OCI-LY7 (cell line): Measurements from ENCODE around the gene SEMA3E.

Experiments
- EZH2phosphoT487 ChIP-seq: fragments of 200-600 bp; sonication (generic); IDR thresholded peaks from 2 replicates; pipeline ENCODE4 v1.6.1; 2018; ENCODE audit warnings: low read depth, borderline replicate concordance, mild to moderate bottlenecking, mixed run types, antibody characterized with exemption, low read length, moderate library complexity, mixed read lengths
- TF ChIP-seq, protein P1 (sequence below): fragments of 200-600 bp; sonication (generic); conservative IDR thresholded peaks from 2 replicates; pipeline ENCODE4 v1.5.1; 2014; ENCODE audit warnings: mild to moderate bottlenecking, antibody characterized with exemption, low read length, moderate library complexity, mixed read lengths

DNA sequence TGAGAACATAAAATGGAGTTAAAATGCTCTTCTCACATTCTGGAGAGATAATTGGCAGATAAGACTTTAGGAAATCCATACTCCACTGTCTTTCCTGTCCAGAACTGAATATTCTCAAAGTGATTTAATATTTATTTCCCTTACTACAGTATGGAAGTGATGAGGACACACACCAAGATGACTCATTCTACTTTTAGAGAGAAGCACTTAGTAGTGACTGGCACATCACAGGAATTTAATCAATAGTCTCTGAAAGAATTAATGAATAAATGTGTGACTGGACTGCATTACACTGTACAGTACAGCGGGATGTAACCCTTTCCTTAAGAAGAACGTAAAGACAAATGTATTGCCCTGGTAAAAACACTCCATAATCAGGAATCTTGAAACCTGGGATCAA is 116.7 kb downstream of the SEMA3E start:
- TF ChIP-seq, protein P1, sequence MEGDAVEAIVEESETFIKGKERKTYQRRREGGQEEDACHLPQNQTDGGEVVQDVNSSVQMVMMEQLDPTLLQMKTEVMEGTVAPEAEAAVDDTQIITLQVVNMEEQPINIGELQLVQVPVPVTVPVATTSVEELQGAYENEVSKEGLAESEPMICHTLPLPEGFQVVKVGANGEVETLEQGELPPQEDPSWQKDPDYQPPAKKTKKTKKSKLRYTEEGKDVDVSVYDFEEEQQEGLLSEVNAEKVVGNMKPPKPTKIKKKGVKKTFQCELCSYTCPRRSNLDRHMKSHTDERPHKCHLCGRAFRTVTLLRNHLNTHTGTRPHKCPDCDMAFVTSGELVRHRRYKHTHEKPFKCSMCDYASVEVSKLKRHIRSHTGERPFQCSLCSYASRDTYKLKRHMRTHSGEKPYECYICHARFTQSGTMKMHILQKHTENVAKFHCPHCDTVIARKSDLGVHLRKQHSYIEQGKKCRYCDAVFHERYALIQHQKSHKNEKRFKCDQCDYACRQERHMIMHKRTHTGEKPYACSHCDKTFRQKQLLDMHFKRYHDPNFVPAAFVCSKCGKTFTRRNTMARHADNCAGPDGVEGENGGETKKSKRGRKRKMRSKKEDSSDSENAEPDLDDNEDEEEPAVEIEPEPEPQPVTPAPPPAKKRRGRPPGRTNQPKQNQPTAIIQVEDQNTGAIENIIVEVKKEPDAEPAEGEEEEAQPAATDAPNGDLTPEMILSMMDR = no peak
- no peak for TF ChIP-seq EZH2phosphoT487
